GM13977 (cell line): ENCODE results near the gene PPP1R36.

ENCODE experiments used
- DNase-seq: peaks from one replicate; pipeline ENCODE4 v3.0.0; 2012; ENCODE audit warnings: low spot score
- in situ Hi-C: fragments of 300-500 bp; cut with MboI; formaldehyde crosslinking; loops from one replicate; pipeline ENCODE4 v1.12.0; 2022; ENCODE audit warnings: low sequenced_read_pairs, low pct_unique_long_range_greater_than_20kb, mixed read lengths, inconsistent platforms; ENCODE audit not compliant: unreplicated experiment
- TF ChIP-seq, protein P1 (sequence below): IDR thresholded peaks from 2 replicates; pipeline ENCODE4 v1.5.1; 2012; ENCODE audit warnings: mild to moderate bottlenecking, control low read depth; ENCODE audit not compliant: insufficient read depth; ENCODE audit errors: extremely low read depth, missing control alignments

The PPP1R36 gene

DNA sequence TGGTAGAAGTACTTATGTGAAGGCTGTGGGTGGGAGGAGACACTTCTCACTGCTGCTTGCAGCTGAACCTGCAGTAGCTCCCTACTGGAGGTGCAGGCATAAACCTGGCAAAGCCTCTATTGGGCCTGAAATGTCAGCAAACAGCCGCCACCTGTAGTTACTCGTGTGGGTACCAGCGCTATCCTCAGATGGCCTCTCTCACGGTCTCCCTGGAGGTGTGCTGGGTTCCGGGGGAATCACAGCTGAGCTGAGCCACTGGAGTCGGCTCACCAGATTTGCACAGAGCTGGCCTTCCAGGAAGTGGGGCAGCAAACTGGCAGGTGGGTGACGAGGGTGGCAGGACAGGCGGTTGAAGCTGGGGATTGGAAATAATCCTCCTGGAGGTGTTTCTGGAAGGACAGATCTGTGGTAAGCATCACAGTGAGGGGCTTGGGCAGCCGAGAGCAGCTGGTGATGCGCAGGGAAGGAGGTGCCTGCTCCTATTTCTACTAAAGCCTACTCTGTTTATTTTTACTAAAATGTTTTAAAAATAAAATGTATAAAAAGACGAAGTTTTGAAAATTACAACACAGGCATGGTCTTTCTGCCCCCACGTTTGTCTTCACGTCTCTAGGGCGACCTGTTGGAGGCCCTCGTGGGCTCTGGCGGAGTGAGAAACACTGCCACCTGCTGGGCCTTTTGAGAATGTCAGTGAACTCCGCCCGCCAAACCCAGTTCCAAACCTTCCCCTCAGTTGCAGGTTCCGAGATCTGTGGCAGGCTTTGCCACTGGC lies 86.6 kb downstream of the PPP1R36 start:
- DNase-seq = peak; percentile 84
- in situ Hi-C loops = loop anchor here (10.0 kb wide), 1 partner anchor 292 kb away; no protein-coding TSS in a partner anchor
- TF ChIP-seq, protein P1, sequence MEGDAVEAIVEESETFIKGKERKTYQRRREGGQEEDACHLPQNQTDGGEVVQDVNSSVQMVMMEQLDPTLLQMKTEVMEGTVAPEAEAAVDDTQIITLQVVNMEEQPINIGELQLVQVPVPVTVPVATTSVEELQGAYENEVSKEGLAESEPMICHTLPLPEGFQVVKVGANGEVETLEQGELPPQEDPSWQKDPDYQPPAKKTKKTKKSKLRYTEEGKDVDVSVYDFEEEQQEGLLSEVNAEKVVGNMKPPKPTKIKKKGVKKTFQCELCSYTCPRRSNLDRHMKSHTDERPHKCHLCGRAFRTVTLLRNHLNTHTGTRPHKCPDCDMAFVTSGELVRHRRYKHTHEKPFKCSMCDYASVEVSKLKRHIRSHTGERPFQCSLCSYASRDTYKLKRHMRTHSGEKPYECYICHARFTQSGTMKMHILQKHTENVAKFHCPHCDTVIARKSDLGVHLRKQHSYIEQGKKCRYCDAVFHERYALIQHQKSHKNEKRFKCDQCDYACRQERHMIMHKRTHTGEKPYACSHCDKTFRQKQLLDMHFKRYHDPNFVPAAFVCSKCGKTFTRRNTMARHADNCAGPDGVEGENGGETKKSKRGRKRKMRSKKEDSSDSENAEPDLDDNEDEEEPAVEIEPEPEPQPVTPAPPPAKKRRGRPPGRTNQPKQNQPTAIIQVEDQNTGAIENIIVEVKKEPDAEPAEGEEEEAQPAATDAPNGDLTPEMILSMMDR = peak; percentile 80

DNA sequence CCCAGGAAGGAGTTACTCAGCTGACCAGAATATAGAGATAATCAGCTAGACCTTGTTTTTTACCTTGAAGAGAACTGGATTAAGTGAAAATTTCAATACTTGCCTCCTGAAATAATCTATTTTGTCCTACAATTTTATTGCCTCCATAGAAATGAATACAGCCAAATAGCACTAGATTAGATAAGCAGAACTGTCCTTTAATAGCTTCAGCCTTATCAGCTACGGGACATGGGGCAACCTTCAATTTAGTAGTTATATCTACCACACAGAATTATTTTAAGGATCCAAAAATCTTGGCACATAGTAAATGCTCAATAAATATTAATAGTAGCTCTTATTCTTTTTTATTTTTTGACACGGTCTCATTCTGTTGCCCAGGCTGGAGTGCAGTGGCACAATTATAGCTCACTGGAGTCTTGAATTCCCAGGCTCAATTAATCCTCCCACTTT lies 87.2 kb downstream of the PPP1R36 start:
- in situ Hi-C loops = loop anchor here (10.0 kb wide), 1 partner anchor 292 kb away; no protein-coding TSS in a partner anchor
- no peak for DNase-seq
- TF ChIP-seq, protein P1 = no peak

DNA sequence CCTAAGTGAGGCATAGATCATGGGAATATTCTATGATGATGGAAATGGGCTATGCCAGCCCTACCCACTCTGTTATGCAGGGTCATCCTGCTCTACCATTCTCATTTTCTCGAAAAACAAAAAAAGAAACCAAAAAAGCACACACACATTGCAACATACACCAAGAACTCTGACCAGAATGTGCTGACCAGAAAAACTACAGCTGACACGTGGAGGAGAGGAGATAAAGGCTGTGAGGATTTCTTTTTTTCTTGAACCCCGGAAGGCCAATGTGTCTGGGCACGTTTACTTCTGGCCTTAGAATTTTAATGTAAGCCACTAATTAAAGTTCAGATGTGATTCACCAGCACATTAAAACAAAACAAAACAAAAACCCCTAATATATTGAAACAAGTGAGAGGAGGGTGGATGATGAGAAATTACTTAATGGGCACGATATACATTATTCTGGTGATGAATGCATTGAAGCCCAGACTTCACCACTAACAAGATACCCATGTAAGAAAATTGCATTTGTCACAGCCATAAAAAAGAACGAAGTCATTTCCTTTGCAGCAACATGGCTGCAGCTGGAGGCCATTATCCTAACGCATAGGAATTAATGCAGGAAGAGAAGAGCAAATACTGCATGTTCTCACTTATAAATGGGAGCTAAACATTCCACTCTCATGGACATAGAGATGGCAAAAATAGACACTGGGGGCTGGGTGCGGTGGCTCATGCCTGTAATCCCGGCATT lies 88.1 kb downstream of the PPP1R36 start:
- DNase-seq = no peak
- in situ Hi-C loops = loop anchor here (10.0 kb wide), 1 partner anchor 293 kb away; no protein-coding TSS in a partner anchor
- TF ChIP-seq, protein P1 = no peak

DNA sequence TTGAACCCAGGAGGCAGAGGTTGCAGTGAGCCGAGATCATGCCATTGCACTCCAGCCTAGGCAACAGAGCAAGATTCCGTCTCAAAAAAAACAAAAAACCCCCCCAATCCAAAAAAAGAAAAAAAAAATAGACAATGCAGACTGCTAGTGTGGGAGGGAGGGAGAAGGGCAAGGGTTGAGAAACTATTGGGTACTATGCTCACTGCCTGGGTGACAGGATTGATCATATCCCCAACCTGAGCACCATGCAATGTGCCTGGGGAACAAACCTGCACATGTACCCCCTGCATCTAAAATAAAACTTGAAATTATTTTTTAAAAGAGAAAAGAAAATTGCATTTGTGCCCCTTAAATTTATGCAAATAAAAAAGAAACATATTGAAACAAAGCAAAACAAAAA lies 88.9 kb downstream of the PPP1R36 start:
- TF ChIP-seq, protein P1 = no peak
- DNase-seq = no peak
- in situ Hi-C loops = loop anchor here (10.0 kb wide), 1 partner anchor 294 kb away; no protein-coding TSS in a partner anchor
